ENCODE results near the gene CSN3. TPM values are rescaled to one million over a fixed set of nuclear protein-coding genes. Genes with fewer than 3 reads are reported as not detected.
"Not testable (repeated sequence)": the region's sequence is repeated elsewhere in the genome, so short reads cannot be mapped to it uniquely, and the experiment has no call there.

The CSN3 gene
- total RNA-seq, 2 donors from 2014 or later, result not detected

- not testable (repeated sequence) for H3K27ac ChIP-seq; H3K36me3 ChIP-seq; H3K4me3 ChIP-seq; H3K27me3 ChIP-seq; DNase-seq (ENCODE audit: low spot score); H3K9me3 ChIP-seq; H3K4me1 ChIP-seq
Measured at GRCh38 chr4:70221818-70222217, 20.6 kb upstream of the CSN3 start.

- H3K36me3 ChIP-seq, result no peaks in the 10 kb centered on the region
- H3K27me3 ChIP-seq, result no peaks in the 10 kb centered on the region
- TF ChIP-seq CTCF (IDR thresholded peaks at IDR 0.05), result no peak
- no peaks in the 10 kb centered on the region for H3K9me3 ChIP-seq
- no peak for DNase-seq (ENCODE audit: low spot score)
- no peaks in the 10 kb centered on the region for H3K4me1 ChIP-seq
- no peak within 1 kb of the TSS for H3K27ac ChIP-seq
- H3K4me3 ChIP-seq, result no peak within 1 kb of the TSS
Measured at GRCh38 chr4:70225824-70226223, 16.6 kb upstream of the CSN3 start, which contains the start of gene FDCSP. Gene FDCSP, plus strand, starts transcription at chr4:70226124. Its CDS starts 5,071 bp downstream, at chr4:70231195.

- H3K27ac ChIP-seq, result no peak overlapping the region
- no peak for DNase-seq (ENCODE audit: low spot score)
- H3K4me1 ChIP-seq, result no peaks in the 10 kb centered on the region
- no peak for TF ChIP-seq CTCF (IDR thresholded peaks at IDR 0.05)
- no peaks in the 10 kb centered on the region for H3K36me3 ChIP-seq
- no peak overlapping the region for H3K4me3 ChIP-seq
- H3K9me3 ChIP-seq, result no peaks in the 10 kb centered on the region
- H3K27me3 ChIP-seq, result no peaks in the 10 kb centered on the region
Measured at GRCh38 chr4:70236125-70236524, 6.3 kb upstream of the CSN3 start.

- Histone ChIP-seq H3K4me1 (no peaks in the 10 kb centered on the region), H3K9me3 (no peaks in the 10 kb centered on the region), H3K27me3 (no peaks in the 10 kb centered on the region), H3K36me3 (no peaks in the 10 kb centered on the region), H3K27ac (no peak overlapping the region), H3K4me3 (no peak overlapping the region)
- no peak for DNase-seq (ENCODE audit: low spot score)
- TF ChIP-seq CTCF (IDR thresholded peaks at IDR 0.05), result no peak
Measured at GRCh38 chr4:70239131-70239883, 3.1 kb upstream of the CSN3 start.

GRCh38 chr4:70239884-70240591, 2.4 kb upstream of the CSN3 start:
- TF ChIP-seq CTCF (IDR thresholded peaks at IDR 0.05), result no peak
- Histone ChIP-seq H3K27ac (no peak overlapping the region), H3K4me1 (no peaks in the 10 kb centered on the region), H3K9me3 (no peaks in the 10 kb centered on the region), H3K27me3 (no peaks in the 10 kb centered on the region), H3K36me3 (no peaks in the 10 kb centered on the region), H3K4me3 (no peak overlapping the region)
- DNase-seq (ENCODE audit: low spot score), result no peak

- Histone ChIP-seq H3K4me3 (no peak overlapping the region), H3K36me3 (no peaks in the 10 kb centered on the region), H3K27ac (no peak overlapping the region), H3K9me3 (no peaks in the 10 kb centered on the region), H3K4me1 (no peaks in the 10 kb centered on the region), H3K27me3 (no peaks in the 10 kb centered on the region)
- TF ChIP-seq CTCF (IDR thresholded peaks at IDR 0.05), result no peak
- no peak for DNase-seq (ENCODE audit: low spot score)
Measured at GRCh38 chr4:70243091-70243490, 694 bp downstream of the CSN3 start.

Data from right atrium auricular region (tissue), 2 donors.